ENCODE results near the gene LYPD6B.

The LYPD6B gene

DNA sequence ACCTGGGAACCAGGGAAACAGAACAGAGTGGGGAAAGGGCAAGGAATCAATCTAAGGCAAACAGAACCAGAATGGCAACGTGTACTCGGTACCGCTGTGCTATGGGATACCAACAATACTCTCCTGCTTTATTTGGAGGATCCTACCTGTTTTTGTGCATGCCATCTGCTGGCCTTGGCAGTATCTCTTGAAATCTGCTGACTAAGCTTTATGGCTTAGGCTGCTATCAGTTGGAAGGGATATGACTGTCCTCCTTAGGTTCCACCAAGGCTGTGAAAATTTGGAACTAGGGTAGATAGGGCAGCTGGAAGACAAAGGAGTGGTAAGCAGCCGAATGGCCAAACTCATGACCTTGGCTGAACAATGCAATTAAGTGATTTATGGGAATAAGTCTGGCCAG, 220.6 kb downstream of the LYPD6B start:
- Mint-ChIP-seq H3K4me1 (ENCODE audit: low read depth) (no peaks in the 10 kb centered on the region), H3K4me3 (no peak overlapping the region), H3K9me3 (peaks cover 11% of the 10 kb centered on the region), H3K36me3 (ENCODE audit: low read depth) (no peaks in the 10 kb centered on the region), H3K27ac (no peak overlapping the region), H3K27me3 (ENCODE audit: low read depth) (peaks cover 9% of the 10 kb centered on the region)

DNA sequence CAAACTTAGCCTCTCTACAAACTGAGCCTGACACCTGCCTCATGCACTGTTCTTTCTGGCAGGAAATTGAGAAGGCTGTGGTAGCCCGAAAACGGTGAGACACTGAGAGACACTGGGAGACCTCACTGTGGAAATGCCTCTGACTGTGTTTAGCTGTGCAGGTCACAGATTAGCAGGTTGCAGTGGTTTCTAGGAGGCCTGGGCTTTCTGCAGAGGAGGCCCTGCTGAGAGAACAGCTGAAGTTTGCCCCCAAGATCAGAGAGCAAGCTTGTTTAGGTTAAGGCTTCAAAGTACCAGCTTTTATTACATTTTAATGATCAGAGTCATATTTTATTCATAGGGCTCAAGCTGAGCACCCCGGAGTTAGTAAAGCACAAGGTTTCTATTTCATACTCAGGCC, 223.2 kb downstream of the LYPD6B start:
- H3K9me3 Mint-ChIP-seq = no peaks in the 10 kb centered on the region
- H3K27ac Mint-ChIP-seq = no peak overlapping the region
- H3K4me1 Mint-ChIP-seq (ENCODE audit: low read depth) = no peaks in the 10 kb centered on the region
- peaks cover 9% of the 10 kb centered on the region for H3K27me3 Mint-ChIP-seq (ENCODE audit: low read depth)
- H3K36me3 Mint-ChIP-seq (ENCODE audit: low read depth) = no peaks in the 10 kb centered on the region
- H3K4me3 Mint-ChIP-seq = no peak overlapping the region

Data from T-helper 1 cell treated with Interleukin-12 subunit alpha and Interleukin-12 subunit beta and Interleukin-4 antibody, amounts not matched to agents 30 μg/mL and 1 μg/mL, for 36 hours (primary cell).